ENCODE results near the gene PCSK7. TPM values are rescaled to one million over a fixed set of nuclear protein-coding genes. Genes with fewer than 3 reads are reported as not detected.

Gene PCSK7
- total RNA-seq, 1 donor from 2014 or later: 93.6 TPM

DNA sequence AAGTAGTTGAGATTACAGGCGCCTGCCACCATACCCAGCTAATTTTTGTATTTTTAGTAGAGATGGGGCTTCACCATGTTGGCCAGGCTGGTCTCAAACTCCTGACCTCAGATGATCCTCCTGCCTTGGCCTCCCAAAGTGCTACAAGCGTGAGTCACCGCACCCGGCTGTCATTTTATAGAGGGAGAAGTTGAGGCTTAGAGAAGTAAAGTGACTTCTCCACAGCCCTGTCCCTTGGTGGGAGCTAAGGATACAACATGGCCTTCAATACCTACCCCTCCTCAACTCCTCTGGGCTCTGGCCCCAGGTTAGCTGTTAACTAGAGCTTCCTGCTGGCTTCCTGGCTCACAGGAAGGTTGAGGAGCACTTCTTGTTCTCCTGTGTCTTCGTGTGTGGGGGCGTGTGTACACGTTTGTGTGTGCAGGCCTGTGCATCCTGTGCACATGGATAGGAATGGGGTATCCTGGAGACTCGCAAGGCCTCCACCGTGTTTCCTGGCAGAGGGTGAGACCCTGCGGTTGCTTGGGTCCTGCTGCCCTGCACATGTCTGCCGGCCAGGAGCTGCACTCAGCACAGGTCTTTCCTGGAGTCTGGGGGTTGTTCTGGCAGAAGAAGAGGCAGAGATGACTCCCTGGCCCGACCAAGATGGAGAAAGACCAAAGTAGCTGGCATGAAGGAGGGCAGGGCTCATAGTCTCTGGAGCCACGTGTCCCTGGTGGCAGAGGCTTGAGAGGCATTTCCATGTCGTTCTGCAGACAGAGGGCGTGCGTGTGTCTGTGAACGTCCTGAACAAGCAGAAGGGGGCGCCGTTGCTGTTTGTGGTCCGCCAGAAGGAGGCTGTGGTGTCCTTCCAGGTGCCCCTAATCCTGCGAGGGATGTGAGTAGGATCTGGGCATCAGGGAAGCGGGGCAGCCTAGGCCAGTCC lies 51.0 kb downstream of the PCSK7 start:
- Mint-ChIP-seq H3K9me3 (ENCODE audit: unreplicated experiment) (no peaks in the 10 kb centered on the region), H3K27me3 (ENCODE audit: unreplicated experiment) (peaks cover 9% of the 10 kb centered on the region), H3K27ac (ENCODE audit: unreplicated experiment) (no peak overlapping the region), H3K4me3 (ENCODE audit: unreplicated experiment) (peak overlapping the region; percentile 72), H3K4me1 (ENCODE audit: unreplicated experiment) (peaks cover 24% of the 10 kb centered on the region), H3K36me3 (ENCODE audit: low read depth, unreplicated experiment) (peaks cover 15% of the 10 kb centered on the region)
- TF ChIP-seq, protein P1, sequence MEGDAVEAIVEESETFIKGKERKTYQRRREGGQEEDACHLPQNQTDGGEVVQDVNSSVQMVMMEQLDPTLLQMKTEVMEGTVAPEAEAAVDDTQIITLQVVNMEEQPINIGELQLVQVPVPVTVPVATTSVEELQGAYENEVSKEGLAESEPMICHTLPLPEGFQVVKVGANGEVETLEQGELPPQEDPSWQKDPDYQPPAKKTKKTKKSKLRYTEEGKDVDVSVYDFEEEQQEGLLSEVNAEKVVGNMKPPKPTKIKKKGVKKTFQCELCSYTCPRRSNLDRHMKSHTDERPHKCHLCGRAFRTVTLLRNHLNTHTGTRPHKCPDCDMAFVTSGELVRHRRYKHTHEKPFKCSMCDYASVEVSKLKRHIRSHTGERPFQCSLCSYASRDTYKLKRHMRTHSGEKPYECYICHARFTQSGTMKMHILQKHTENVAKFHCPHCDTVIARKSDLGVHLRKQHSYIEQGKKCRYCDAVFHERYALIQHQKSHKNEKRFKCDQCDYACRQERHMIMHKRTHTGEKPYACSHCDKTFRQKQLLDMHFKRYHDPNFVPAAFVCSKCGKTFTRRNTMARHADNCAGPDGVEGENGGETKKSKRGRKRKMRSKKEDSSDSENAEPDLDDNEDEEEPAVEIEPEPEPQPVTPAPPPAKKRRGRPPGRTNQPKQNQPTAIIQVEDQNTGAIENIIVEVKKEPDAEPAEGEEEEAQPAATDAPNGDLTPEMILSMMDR (IDR thresholded peaks at IDR 0.05; ENCODE audit: unreplicated experiment): peak; percentile 42
- DNase-seq (ENCODE audit: low spot score): peak; percentile 81

DNA sequence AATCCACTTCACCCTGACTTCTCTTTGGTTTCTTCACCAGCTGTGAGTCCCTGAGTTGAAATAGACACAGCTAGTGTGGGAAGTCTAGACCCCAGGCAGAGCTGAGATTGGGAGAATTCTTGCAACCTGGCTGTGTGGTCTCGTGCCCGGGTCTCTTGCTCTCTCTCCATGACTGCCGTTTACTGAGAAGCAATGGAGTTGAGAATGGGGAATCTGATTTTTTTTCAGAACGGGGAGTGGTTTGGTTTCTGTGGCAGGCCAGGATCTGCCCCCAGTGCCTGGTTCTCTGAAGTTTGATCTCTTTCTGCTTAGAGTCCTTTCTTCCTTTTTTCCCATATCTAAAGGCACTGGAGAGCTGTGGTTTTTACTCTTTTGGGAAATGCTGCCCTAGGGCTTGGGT lies 51.9 kb downstream of the PCSK7 start:
- H3K4me3 Mint-ChIP-seq (ENCODE audit: unreplicated experiment): peak overlapping the region; percentile 72
- peaks cover 24% of the 10 kb centered on the region for H3K4me1 Mint-ChIP-seq (ENCODE audit: unreplicated experiment)
- DNase-seq (ENCODE audit: low spot score): no peak
- H3K27me3 Mint-ChIP-seq (ENCODE audit: unreplicated experiment): peaks cover 5% of the 10 kb centered on the region
- TF ChIP-seq, protein P1 (IDR thresholded peaks at IDR 0.05; ENCODE audit: unreplicated experiment): no peak
- peaks cover 12% of the 10 kb centered on the region for H3K36me3 Mint-ChIP-seq (ENCODE audit: low read depth, unreplicated experiment)
- H3K27ac Mint-ChIP-seq (ENCODE audit: unreplicated experiment): no peak overlapping the region
- H3K9me3 Mint-ChIP-seq (ENCODE audit: unreplicated experiment): no peaks in the 10 kb centered on the region

DNA sequence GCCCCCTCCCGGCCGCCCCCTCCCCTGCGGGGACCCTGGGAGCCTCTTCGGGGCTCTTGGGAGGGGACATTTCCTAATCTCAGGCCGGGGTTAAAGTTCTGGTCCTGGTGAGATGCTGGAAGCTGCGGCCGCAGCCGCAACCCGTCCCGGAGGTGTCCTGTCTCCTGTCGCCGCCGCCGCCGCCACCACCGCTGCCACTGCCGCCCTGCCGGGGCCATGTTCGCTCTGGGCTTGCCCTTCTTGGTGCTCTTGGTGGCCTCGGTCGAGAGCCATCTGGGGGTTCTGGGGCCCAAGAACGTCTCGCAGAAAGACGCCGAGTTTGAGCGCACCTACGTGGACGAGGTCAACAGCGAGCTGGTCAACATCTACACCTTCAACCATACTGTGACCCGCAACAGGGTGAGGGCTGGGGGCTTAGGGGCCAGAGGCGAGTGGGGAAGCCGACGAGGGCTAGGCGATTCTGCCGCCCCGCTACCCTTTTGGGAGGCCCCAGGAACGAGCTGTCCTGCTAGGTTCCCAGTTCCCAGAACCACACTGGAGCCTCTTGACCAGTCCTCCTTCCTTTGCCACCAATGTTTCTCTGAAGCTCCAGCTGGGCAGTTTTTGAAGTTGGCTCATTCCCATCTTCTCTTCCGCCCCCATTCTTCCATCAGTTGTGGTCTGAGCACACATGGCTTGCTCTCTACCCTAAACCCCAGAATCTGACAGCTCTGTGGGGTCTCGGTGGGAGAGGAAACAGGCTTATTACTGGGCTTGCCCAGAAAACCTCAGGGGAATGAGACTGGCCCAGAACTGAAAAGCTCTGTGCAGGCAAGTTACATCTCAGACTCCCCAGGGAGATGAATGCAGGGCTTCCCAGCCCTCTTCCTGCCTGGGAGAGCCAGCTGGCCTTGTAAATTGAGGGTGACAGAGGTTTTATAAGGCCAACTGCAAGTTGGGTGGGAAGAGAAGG lies 52.5 kb downstream of the PCSK7 start:
- peak overlapping the region; percentile 96 for H3K4me3 Mint-ChIP-seq (ENCODE audit: unreplicated experiment)
- TF ChIP-seq, protein P1 (IDR thresholded peaks at IDR 0.05; ENCODE audit: unreplicated experiment): no peak
- no peaks in the 10 kb centered on the region for H3K9me3 Mint-ChIP-seq (ENCODE audit: unreplicated experiment)
- H3K4me1 Mint-ChIP-seq (ENCODE audit: unreplicated experiment): peaks cover 24% of the 10 kb centered on the region
- H3K27me3 Mint-ChIP-seq (ENCODE audit: unreplicated experiment): peaks cover 5% of the 10 kb centered on the region
- peak overlapping the region; percentile 64 for H3K27ac Mint-ChIP-seq (ENCODE audit: unreplicated experiment)
- peak; percentile 46 for DNase-seq (ENCODE audit: low spot score)
- H3K36me3 Mint-ChIP-seq (ENCODE audit: low read depth, unreplicated experiment): peaks cover 12% of the 10 kb centered on the region

DNA sequence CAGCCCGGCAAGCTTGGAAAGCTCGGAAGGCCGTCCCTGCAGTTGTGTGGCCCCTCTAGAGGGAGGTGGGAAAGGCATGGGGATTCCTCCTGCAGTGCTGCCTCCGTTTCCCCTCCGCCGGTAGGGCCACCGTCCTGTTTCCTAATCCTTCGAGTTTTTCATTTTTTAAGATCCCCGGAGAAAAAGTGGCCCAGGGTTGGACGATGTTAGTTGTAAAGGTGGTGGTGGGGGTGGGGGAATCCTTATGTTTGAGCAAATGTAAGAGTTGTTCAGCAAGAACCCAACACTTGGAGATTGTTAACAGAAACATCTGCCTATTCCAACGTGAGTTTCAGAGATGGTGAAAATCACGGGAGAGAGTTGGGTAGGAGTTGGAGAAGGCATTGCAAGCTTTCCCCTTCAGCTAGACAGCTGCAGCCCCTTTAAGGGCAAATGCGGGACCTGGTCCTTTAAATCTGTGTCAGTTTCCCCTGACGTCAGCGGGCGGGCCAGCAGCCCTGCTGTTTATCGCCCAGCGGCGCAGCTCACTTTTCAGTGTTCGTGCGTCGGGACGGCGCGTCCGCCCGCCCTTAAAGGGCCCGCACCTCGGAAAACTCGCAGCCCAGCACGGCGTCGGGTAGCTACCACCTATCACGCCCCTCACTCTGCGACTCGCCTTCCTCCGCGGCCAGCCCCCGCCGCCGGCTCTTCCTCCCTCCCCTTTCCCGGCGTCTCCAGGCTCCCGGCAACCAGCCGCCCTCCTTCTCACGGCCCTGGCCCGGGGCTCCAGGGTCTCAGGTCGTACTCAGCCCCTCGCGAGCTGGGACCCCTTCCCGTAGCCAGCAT lies 53.5 kb downstream of the PCSK7 start, which contains the start of gene SIDT2:
SIDT2 (plus strand) TSS at position 534 of the 825 bp plus-strand sequence. CDS start 521 bp downstream, outside the sequence.
- H3K27me3 Mint-ChIP-seq (ENCODE audit: unreplicated experiment): peaks cover 5% of the 10 kb centered on the region
- H3K36me3 Mint-ChIP-seq (ENCODE audit: low read depth, unreplicated experiment): peaks cover 4% of the 10 kb centered on the region
- DNase-seq (ENCODE audit: low spot score): peak; percentile 89
- H3K27ac Mint-ChIP-seq (ENCODE audit: unreplicated experiment): peak within 1 kb of the TSS; percentile 95
- no peaks in the 10 kb centered on the region for H3K9me3 Mint-ChIP-seq (ENCODE audit: unreplicated experiment)
- H3K4me3 Mint-ChIP-seq (ENCODE audit: unreplicated experiment): peak within 1 kb of the TSS; percentile 96
- H3K4me1 Mint-ChIP-seq (ENCODE audit: unreplicated experiment): peaks cover 29% of the 10 kb centered on the region
- TF ChIP-seq, protein P1 (IDR thresholded peaks at IDR 0.05; ENCODE audit: unreplicated experiment): no peak
